ENCODE measurements around the gene GPNMB. TPM values are rescaled to one million over a fixed set of nuclear protein-coding genes. Genes with fewer than 3 reads are reported as not detected.

GPNMB gene
- total and polyA plus RNA-seq, 10 of the 15 experiments (the other 5 are each of a cell fraction or from before 2014, with no cell fraction given): 5.9 to 22.3 (median 10.0) TPM

GRCh38 chr7:23276947-23277346, 30.4 kb downstream of the GPNMB start (continued):
- no peak for TF ChIP-seq PRDM15 (CRISPR knock-in tag; IDR thresholded peaks at IDR 0.05)
- TF ChIP-seq CREM (IDR thresholded peaks at IDR 0.05; ENCODE audit: low read depth): no peak
- no peak for TF ChIP-seq SREBF2 (IDR thresholded peaks at IDR 0.05; ENCODE audit: low read length)
- no peak for TF ChIP-seq ZNF622 (IDR thresholded peaks at IDR 0.05)
- TF ChIP-seq PAX8 (IDR thresholded peaks at IDR 0.05): no peak
- no peak for TF ChIP-seq ATF7 (IDR thresholded peaks at IDR 0.05; ENCODE audit: low read depth)
- TF ChIP-seq MAX (IDR thresholded peaks at IDR 0.05; ENCODE audit: low read depth, low read length): no peak
- TF ChIP-seq LARP7 (IDR thresholded peaks at IDR 0.05): no peak
- no peak for TF ChIP-seq ZNF217 (IDR thresholded peaks at IDR 0.05)

DNA sequence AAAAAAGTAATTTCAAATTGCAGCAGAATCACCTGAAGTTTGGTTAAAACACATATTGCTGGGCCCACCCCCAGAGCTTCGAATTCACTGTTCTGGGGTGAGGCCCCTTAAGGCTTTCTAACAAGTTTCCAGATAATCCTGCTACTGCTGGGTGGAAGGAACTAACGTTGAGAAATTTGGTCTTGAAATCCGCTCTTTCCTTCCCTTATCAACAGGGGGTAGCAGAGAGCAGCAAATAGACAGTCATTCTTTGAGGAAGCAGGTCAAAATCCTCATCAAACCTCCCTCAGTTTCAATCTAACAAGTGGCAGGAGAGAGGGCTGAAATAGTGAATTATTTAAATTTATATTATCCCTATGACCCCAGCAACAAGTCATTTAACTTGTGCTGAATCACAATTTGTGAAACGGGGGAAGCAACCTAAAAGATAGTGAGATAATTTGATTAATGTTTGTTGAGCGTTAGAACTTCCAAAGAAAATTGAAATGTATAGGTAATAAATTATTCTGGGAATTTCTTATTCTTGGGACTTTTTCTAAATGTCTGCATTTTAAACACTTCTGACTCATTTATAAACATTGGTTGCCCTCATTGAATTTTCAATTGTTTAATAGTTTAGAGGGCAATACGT, 30.9 kb downstream of the GPNMB start:
- Histone ChIP-seq H3K4me3 (no peak overlapping the region), H4K20me1 (ENCODE audit: control insufficient read depth, insufficient read depth) (no peaks in the 10 kb centered on the region), H3K27ac (ENCODE audit: control insufficient read depth, insufficient read depth) (no peak overlapping the region), H3K9ac (ENCODE audit: control insufficient read depth, insufficient read depth, low read length) (no peak overlapping the region), H3K36me3 (ENCODE audit: control insufficient read depth in 2 of 2, insufficient read depth in 2 of 2, low read length in 1 of 2) (no peaks in the 10 kb centered on the region), H3K4me1 (ENCODE audit: control insufficient read depth, insufficient read depth, low read length) (peaks cover 3% of the 10 kb centered on the region; the same call in 1 of the 2 replicates), H3K9me3 (replicated peaks; ENCODE audit: control insufficient read depth, insufficient read depth, low read length) (no peaks in the 10 kb centered on the region), H3K4me2 (ENCODE audit: control insufficient read depth, insufficient read depth) (no peak overlapping the region), H3K79me2 (ENCODE audit: control insufficient read depth, insufficient read depth, low read length) (peaks cover 10% of the 10 kb centered on the region), H2AFZ (ENCODE audit: control insufficient read depth, low read depth, low read length) (peak overlapping the region; percentile 9; the same call in 1 of the 2 replicates), H3K27me3 (replicated peaks in 1 of 2; ENCODE audit: control insufficient read depth in 2 of 2, insufficient read depth in 2 of 2, low read length in 1 of 2) (no peaks in the 10 kb centered on the region)
- ATAC-seq: peak; percentile 61
- intact Hi-C loops (cut with micrococcal nuclease; ENCODE audit: unreplicated experiment) (no loop called here), in situ Hi-C loops (cut with MboI) (no loop called here)
- ChIA-PET RAD21 (ENCODE audit: unreplicated experiment) (interaction anchor here (0.8 to 2.4 kb wide), 9 partner anchors 68 to 434 kb away, joined by 3 to 11 read pairs (median 5); no protein-coding TSS in a partner anchor), SMC1A (ENCODE audit: uncharacterized antibody, unreplicated experiment) (interaction anchor here (0.5 to 3.0 kb wide), 12 partner anchors 13 to 433 kb away, joined by 3 to 12 read pairs (median 7); partner anchors contain the start of gene STK31), CTCF (interaction anchor here (0.6 to 7.2 kb wide), 24 partner anchors 8 to 436 kb away, joined by 3 to 77 read pairs (median 6); partner anchors contain the start of genes MALSU1 and NUP42), POLR2A (interaction anchor here (0.7 to 0.9 kb wide), 2 partner anchors 18 to 115 kb away, joined by 3 to 4 read pairs; no protein-coding TSS in a partner anchor)
- no TSS peak for BruUV-seq (replicated peaks)
- peak; percentile 41 for DNase-seq (ENCODE audit: low read depth, low spot score)
- FAIRE-seq: peak; percentile 89
- 39% methylated on average over 6 of the region's 6 CpGs for WGBS (ENCODE audit: insufficient coverage, insufficient replicate concordance, low lambda C conversion rate, missing lambda C conversion rate)
- TF ChIP-seq, protein P1, sequence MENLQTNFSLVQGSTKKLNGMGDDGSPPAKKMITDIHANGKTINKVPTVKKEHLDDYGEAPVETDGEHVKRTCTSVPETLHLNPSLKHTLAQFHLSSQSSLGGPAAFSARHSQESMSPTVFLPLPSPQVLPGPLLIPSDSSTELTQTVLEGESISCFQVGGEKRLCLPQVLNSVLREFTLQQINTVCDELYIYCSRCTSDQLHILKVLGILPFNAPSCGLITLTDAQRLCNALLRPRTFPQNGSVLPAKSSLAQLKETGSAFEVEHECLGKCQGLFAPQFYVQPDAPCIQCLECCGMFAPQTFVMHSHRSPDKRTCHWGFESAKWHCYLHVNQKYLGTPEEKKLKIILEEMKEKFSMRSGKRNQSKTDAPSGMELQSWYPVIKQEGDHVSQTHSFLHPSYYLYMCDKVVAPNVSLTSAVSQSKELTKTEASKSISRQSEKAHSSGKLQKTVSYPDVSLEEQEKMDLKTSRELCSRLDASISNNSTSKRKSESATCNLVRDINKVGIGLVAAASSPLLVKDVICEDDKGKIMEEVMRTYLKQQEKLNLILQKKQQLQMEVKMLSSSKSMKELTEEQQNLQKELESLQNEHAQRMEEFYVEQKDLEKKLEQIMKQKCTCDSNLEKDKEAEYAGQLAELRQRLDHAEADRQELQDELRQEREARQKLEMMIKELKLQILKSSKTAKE (IDR thresholded peaks at IDR 0.05; ENCODE audit: low read depth, poor library complexity, severe bottlenecking): no peak
- peak; percentile 70 for TF ChIP-seq SMC3 (IDR thresholded peaks at IDR 0.05; ENCODE audit: borderline replicate concordance, low read length)
- TF ChIP-seq TCF12 (IDR thresholded peaks at IDR 0.05; ENCODE audit: low read depth, low read length): no peak
- no peak for TF ChIP-seq BACH1 (IDR thresholded peaks at IDR 0.05; ENCODE audit: borderline replicate concordance)
- no peak for TF ChIP-seq POLR2AphosphoS5 (IDR thresholded peaks at IDR 0.05; ENCODE audit: low read length)
- TF ChIP-seq ZSCAN29 (IDR thresholded peaks at IDR 0.05): no peak
- TF ChIP-seq EZH2 (IDR thresholded peaks at IDR 0.05; ENCODE audit: borderline replicate concordance, control insufficient read depth, low read depth, low read length): no peak
- 0 out of 4 replicates have a peak, but pooled peaks of 1 of the 2 experiments have one; percentile 7 for TF ChIP-seq BHLHE40 (IDR thresholded peaks at IDR 0.05; ENCODE audit: borderline replicate concordance in 1 of 2, low read depth in 2 of 2, low read length in 1 of 2)
- TF ChIP-seq STAT1 (conservative IDR thresholded peaks at IDR 0.05): no peak

Measured in GM12878 (cell line).